Stimulated activated CD4-positive, alpha-beta T cell treated with anti-CD3 and anti-CD28 coated beads, Interleukin-15, amount 100 ng/mL, for 48 hours (primary cell): ENCODE results near the gene TSPAN4.

ENCODE experiments used
- DNase-seq, 2 donors: peaks; one replicate each; pipeline ENCODE4 v3.0.0-alpha.2; 2020; ENCODE audit warnings: low read depth in 2 of 2

Gene TSPAN4, protein sequence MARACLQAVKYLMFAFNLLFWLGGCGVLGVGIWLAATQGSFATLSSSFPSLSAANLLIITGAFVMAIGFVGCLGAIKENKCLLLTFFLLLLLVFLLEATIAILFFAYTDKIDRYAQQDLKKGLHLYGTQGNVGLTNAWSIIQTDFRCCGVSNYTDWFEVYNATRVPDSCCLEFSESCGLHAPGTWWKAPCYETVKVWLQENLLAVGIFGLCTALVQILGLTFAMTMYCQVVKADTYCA

DNA sequence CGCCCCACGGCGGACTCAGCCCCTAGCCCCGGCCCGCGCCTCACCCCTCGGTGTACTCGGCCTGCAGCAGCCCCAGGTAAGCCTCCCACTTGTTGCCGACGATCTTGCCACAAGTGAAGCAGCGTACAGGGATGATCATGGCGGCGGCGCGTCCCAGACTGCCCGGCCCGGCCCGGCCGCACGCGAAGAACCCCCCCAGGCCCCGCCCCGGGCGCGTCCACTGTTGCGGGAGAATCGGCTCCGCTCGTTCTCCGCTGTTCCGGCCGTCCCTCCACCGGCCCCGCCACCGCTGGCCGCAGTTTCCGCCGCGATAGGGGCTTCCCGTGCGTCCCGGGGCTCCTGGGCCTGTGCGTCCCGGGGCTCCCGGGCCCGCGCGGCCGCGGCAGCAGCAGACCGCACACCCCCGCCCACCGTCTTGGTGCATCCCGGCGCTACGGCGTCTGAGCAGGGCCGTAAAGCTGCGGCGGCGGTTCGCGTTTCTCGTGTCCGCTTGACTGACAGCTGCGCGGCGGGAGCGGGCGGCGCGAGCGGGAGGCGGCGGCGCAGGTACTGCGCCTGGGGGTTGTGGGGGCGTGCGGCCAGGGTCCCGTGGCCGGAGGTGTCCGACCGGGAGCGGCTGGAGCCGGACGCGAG is at the start of gene TSPAN4, which contains the start of gene POLR2L:
TSPAN4 (plus strand) TSS at position 483 of the 633 bp plus-strand sequence. CDS start 7,453 bp downstream, outside the sequence.
POLR2L (minus strand) TSS at position 160 of the 633 bp plus-strand sequence; CDS start at position 139, 21 bp downstream.
- peak; percentile 80 to 83 for DNase-seq

DNA sequence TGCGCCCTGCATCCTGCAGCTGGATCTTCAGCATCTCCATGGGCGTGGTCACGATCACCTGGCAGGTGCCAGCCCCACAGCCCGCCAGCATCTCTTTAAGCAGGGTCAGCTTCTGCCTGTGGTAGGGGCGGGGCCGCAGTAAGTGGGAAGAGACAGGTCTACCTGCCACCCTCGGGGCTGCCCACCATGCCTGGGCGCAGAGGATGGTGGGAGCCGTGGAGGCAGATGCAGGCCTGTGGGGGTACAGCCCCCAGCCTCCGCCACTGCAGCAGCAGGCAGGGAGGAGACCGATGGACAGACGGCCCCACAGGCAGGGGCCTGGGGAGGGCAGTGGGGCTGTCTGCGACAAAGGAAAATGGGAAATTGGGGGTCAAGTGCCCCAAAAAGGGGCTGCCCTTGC is 49.8 kb upstream of the TSPAN4 start:
- DNase-seq: no peak

DNA sequence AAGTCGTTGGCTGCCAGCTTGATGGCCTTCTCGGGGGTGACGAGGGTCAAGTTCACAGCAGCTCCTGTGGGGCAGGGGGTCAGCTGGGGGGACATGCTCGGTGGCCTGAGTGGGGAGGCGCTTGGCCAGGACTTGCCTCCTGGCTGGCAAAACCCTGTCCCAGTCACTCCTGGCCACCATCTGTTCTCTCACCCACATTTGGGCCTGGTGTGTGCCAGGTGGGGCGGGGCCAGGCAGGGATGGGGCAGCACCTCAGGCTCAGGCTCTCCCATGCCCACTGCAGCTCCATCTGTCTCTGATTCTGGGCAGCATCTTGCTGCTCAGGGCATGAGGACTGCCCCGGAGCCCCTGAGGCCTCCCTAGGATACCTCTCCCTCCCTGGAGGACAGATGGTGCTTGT is 49.1 kb upstream of the TSPAN4 start:
- DNase-seq: no peak

DNA sequence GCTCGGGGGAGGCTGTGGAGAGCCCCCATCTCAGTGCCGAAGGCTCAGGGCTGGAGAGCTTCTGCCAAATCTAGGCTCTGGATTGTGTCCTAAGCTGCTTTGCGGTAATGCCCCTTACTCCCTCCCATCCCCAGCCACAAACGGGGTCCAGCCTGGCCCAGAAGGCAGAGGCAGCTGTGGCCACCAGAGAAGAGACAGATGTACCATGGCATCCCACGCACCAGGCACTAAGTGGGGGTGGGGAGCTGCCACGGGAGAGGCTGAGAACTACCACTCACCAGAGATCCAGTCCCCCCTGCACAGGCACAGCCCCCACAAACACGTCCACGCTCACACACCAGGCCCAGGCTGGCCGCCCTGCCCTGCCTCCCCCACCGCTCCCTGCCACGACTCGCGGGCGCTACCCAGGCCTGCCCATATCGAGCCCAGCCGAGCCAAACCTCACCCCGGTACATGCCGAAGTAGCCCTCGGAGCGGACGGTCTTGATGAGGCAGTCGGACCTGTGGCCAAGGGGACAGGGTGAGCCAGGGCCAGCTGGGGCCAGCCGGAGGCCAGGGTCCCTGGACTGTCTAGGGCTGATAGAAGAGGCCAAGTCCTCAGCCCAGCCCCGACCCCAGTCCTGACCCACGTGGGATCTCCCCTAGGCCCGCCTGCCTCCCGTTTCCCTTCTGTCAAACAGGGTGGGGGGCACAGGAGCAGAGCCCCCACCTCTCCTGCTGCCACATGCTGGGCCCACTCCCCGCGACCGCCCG is 48.5 kb upstream of the TSPAN4 start:
- no peak for DNase-seq

DNA sequence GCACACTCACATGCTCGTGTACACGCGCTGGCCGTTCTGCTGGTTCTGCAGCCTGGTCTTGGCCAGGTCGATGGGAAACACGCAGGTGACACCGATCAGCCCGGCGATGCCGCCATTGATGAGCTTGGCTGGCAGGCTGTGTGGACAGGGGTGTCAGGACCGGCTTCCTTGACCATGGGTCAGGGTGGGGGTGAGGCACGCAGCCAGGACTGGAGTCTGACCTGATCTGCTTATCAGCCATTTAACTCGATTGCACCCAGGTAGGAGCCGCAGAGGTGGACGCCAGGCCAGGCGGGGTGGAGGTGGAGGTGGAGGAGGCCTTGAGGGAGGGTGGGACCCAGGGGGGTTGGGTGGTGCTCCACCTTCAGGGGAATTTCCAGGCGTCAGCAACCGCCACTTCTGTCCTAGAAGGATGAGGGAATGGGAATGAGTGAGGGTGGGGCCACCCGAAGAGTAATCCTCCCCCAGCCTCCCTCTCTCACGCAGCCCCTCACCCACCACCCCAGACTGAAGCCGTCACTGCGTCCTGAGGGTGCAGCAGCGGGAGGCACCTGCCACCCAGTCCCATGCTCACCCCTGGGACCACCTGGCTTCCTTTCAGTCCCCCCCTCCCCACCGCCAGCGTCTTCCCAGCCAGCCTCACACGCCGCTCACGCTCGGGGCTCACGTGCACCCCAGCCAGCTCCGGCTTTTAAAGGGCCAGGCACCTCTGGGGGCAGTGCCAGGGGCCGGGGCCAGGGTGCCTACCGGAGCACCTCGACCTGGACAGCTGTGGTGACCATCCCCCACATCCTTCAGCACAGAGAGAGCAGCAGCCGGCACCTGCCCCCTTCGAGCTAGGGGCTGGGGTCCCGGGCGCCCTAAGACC is 47.7 kb upstream of the TSPAN4 start:
- DNase-seq: no peak

DNA sequence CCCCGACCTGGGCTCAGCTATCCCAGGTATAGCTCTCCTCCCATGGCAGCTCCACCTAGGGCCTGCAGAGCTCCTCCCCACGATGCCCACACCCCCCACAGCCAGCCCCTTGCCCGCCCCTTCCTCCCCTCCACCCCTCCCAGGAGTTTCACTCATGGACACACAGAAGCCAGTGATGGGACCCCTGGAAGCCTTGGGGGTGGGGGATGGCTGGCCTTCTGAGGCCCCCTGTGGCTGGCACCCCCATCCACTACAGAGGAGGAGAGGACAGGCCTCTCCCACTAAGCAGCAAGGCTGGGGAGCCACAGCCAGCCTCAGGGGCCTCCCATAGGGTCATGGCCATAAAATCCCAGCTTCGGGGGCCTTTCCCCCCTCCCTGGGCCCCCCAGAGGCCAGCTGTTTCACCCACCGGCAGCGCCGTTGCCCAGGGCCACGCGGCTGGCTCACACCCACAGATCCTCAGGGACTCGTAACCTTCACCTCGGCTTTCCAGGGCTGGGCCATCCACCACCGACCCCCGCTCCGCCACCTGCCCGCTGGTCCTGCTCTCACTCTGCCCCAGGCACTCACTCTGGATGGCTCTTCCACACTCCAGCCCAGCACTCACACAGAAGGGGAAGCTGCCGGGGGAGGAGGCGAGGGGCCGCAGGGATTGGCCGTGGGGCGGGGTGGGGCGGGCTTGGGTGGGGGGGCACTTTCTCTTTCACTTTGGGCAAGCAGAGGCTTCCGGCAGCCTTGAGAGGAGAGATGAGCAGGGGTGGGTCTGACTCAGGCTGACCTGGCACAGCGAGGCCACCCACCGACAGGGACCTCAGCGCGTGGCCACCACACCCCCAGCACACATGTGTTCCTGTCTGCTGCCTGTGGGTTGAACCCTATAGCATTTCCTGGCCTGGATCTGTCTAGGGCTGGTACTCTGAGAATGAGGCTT is 46.8 kb upstream of the TSPAN4 start:
- DNase-seq: peak; percentile 83 to 87

DNA sequence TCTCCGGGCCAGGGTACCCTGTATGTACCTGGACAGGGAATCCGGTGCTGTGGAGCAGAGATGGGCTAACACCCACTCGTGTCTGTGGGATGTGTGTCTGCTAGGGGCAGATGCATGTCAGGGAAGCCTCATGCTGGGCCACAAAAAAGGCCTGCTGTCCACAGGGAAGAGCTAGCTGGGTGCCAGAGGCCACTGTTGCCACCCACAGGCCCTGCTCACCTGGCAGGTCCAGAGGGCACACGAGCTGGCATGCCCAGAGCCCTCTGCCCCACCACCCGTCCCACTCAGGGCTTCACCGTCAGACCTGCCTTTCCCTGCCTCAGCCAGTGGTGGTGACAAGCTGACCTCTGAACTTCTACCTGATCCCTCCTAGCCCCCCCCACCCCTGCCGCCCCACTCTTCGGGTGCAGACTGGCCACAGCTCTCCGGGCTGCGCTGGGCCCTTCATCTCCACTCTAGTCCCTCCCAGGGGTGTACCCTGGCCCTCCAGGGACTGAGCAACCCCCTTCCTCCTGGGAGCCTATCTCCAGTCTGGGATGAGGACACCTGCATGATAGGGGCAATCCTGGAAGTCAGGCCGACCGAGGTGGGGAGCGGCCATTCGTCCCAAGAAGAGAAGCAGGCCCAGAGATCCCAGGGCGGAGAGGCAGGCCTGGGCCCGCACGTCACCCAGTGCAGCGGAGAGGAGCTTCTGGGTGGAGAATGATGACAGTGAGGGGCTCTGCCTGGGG is 45.9 kb upstream of the TSPAN4 start:
- no peak for DNase-seq

DNA sequence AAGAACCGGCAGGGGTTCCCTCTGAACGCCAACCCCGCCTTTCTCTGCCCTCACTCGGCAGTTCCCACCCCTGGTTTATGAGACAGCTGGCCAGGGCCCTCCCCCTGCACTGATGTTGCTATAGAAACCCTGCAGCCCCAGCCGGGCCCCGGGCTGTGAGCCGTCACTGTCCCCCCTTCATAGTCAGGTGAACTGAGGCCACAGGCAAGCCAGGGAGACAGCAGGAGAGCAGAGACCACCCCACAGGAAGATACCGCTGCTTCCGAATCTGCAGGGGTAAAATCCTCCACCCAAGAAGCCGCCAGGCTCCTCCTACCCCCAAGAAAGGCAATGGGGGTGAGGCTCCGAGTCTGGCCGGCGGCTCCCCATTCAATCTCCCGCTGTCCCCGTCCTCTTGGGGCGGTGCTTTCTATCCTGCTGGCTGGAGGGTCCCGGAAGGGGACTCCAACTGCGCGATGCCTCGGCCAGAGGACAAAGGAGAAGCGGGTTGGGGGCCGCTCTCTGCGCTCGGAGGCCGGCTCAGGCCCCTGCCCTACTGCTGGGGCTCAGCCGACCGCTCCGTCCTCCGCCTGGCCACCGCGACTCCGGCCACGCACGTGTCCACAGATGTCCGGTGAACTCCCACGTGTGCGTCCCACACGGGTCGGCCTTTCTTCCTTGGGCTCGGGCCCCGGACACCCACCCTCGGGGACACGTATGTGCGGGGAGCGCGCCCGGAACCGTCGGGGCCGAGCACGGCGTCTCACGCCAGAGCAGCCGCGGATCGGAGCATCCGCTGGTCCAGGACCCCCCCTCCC is 45.2 kb upstream of the TSPAN4 start:
- DNase-seq: peak; percentile 68 to 69

DNA sequence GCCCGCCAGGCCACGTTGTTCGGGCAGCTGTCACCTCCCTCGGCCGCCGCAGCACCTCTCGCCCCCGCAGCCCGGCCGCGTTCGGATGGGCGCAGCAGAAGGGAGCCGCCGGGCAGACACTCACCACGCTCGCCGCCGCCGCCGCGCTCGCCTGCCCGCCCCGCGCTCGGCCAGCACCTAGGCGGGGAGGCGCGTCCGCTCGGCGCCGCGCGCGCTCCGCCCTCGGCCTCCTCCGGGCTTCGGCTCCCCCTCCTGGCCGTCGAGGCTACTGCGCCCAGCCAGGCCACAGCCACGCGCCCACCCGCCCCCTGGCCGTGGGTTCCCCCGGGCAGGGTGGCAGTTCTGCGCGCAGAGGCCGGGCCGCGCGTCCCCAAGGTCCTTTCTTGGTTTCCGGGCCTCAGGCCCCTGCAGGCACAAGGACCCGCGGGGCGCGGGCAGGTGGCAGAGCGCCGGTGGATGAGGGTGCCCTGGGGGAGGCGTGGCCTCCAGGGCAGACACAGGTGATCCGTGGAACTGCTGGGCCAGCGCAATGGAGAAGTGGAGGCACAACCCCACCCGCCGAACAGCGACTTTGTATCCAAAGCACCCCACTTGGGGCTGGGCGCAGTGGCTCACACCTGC is 44.4 kb upstream of the TSPAN4 start, which contains the start of gene SLC25A22:
SLC25A22 (minus strand) TSS at position 189 of the 621 bp plus-strand sequence. CDS start 3,275 bp downstream, outside the sequence.
- DNase-seq: peak; percentile 60 to 82

DNA sequence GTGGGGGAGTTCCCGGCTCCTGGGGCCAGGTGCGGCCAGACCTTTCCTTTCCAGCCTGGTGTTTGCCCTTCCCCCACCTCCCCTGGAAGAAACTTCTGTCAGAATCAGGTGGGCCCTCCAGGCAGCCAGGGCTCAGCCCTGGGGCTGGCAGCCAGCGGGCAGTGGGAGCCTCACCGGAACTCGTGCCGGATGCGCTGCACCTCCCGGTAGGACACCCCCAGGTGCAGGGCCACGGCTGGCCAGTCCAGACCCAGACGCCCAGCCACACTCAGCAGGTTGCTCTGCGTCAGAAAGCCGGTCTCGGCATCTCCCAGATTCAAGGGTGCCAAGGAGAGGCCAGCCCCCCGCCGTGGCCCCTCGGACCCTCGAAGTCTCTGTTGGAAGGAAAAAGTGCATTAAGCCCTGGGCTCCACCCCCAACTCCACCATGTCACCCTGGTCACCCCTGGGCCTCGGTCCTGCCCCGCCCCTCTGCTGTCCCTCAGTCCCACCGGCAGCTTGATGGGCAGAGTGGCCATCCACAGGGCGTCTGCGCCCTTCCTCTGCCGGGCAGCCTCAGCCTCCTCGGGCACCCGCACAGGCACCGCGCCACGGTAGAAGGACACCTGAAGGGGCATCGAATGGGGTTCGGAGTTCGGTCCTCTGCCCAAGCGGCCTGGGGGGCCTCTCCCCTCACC is 42.9 kb upstream of the TSPAN4 start:
- no peak for DNase-seq

DNA sequence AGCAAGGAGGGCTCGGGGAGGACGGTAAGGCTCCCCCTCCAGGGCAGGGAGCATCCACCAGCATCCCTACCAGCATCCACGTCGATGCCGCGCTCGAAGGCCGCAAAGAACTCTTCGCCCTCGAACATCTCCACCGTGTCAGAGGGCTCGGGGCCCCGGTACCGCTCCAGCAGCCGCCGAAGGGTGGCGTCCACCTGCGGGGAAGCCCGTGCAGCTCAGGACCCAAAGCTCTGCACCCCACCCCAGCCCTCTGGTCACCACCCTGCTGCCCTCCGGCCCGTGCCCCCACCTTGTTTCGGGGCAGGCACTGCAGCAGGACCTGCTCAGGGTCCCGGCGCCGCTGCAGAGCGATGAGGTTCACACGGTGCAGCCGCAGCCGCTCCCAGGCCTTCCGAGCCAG is 42.2 kb upstream of the TSPAN4 start:
- DNase-seq: no peak

DNA sequence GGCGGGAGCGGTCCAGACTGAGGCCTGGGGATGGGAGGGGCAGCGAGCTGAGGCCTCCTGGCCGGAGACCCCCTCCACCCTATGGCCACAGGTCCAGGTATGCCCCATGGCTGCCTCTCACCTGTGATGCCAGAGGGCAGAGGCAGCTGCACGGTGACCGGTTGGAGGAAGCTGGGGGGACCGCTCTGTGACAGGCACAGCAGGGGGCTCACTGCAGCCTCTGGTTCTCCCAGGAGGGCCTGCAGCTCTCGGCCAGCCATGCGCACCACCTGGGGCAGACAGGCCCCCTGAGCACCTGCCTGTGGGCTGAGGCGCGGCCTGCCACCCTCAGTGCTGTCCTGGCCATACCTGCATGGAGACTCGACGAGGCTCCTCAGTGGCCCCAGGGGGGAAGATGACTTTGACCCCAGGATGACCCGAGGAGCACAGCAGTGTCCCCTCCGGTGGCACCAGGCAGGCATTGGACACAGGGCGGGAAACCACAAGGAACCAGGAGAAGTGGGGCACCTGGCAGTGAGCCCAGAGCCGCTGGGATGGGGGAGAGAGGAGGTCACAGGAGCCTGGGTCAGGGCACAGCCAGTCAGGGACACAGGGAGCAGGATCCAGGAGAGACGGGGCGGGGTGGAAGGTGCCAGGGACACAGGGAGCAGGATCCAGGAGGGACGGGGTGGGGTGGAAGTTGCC is 41.4 kb upstream of the TSPAN4 start:
- no peak for DNase-seq

DNA sequence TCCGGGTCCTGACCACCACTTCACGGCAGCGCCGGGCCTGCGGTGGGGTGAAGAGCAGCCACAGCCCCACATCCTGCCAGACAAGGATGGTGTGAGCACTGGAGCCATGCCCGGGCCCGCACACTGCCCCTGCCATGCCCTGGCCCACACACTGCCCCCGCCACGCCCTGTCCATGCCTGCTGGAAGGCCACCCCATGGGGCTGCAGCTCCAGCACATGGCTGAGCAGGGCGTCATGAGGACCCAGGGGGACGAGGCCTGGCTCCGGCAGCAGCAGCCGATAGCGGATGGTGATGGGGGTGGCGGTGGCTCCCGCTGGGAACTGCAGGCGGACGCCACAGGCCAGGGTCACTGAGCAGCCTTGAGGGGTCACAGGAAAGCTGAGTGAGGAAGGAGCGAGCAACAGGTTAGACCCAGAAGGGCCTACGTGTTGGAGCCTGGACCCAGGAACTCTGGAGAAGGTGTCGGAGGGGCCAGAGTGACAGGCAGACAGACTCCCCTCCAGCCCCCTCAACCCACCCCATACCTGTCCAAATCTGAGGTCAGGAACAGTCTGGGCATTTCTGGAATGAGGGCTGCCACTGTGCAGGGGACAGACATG is 40.5 kb upstream of the TSPAN4 start:
- DNase-seq: no peak

DNA sequence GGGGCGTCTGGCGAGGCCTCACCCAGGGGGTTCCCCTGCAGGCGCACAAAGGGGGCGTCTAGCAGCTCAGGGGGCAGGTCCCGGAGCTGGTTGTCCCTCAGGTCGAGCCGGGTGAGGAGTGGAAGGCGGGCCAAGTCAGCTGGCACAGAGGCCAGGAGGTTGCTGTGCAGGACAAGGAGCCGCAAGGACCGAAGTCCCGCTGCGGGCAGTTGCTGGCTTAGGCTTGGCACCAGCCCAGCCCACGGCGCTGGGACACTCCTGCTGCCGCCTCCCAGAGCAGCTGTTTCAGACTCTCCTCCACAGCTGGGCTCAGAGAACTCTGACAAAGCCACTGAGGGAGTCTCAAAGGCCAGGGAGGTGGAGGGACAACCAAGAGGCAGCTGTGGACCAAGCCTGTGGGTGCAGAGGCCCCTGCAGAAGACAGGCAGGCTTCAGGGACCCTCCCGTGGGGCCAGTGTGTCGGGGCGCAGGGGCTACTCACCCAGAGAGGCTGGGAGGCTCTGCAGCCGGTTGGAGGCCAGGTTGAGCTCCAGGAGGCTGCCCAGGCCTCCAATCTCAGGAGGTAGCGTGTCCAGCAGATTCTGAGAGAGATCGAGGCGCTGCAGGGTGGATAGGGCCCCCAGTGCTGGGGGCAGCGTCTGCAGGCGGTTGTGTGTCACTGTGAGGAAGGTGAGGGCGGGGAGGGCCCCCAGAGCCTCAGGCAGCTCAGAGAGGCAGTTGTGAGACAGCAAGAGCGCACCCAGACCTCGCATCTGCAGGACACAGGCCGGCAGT is 39.8 kb upstream of the TSPAN4 start:
- no peak for DNase-seq

DNA sequence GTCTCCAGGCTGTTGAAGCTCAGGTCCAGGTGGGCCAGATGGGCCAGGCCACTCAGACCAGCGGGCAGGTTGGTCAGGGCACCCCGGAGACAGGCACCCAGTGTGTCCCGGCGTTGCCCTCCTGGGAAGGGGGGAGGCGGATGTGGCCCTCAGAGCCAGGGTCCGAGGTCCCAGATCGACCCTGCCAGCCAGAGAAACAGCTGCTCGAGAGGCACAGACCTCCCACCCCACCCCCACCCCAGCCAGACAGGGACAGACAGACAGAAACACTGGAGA is 39.2 kb upstream of the TSPAN4 start:
- DNase-seq: no peak
